Mesodermal cell (in vitro differentiated cells): ENCODE measurements around the gene MANBA.
"Not testable (repeated sequence)": the region's sequence is repeated elsewhere in the genome, so short reads cannot be mapped to it uniquely, and the experiment has no call there.

Experiments
- H3K27ac ChIP-seq: 2 replicates; pipeline ENCODE4 v1.7.0; 2013; ENCODE audit warnings: mild to moderate bottlenecking, low read depth, low read length, moderate library complexity; ENCODE audit not compliant: severe bottlenecking
- H3K36me3 ChIP-seq: 2 replicates; pipeline ENCODE4 v1.7.1; 2013; ENCODE audit warnings: mild to moderate bottlenecking, low read length, moderate library complexity; ENCODE audit not compliant: control insufficient read depth, insufficient read depth
- H3K4me1 ChIP-seq: one replicate; pipeline ENCODE4 v1.7.1; 2013; ENCODE audit warnings: mild to moderate bottlenecking, low read length; ENCODE audit not compliant: insufficient read depth, control insufficient read depth, poor library complexity, severe bottlenecking
- H3K4me3 ChIP-seq: 2 replicates; pipeline ENCODE4 v1.7.0; 2013; ENCODE audit warnings: low read length, control low read depth, mild to moderate bottlenecking; ENCODE audit not compliant: insufficient read depth, poor library complexity, severe bottlenecking; ENCODE audit errors: extremely low read depth
- H3K9me3 ChIP-seq: 2 replicates; pipeline ENCODE4 v1.7.1; 2013; ENCODE audit warnings: mild to moderate bottlenecking, low read length, moderate library complexity; ENCODE audit not compliant: control insufficient read depth
- WGBS, 2 experiments: methylation state at CpG; one replicate each; pipeline ENCODE4 v1.1.5; 2013; ENCODE audit warnings: missing lambda C conversion rate in 2 of 2; ENCODE audit not compliant: insufficient coverage in 2 of 2; 5-methylcytosine and 5-hydroxymethylcytosine counted together

The MANBA gene

GRCh38 chr4:102722740-102723139 is 38.0 kb downstream of the MANBA start:
- Histone ChIP-seq H3K9me3 (peaks cover 5% of the 10 kb centered on the region), H3K27ac (no peak overlapping the region)
- WGBS, 2 experiments: 94 to 96% methylated on average over 7 to 8 of the region's 8 CpGs

GRCh38 chr4:102718833-102719575 is 41.8 kb downstream of the MANBA start:
- H3K27ac ChIP-seq, H3K4me3 ChIP-seq, H3K4me1 ChIP-seq, H3K9me3 ChIP-seq: not testable (repeated sequence)
- WGBS, 2 experiments: 83 to 94% methylated on average over 6 to 9 of the region's 9 CpGs
- peaks cover 27% of the 10 kb centered on the region for H3K36me3 ChIP-seq

More at GRCh38 chr4:102722740-102723139, 38.0 kb downstream of the MANBA start:
- peaks cover 20% of the 10 kb centered on the region for H3K36me3 ChIP-seq
- no peak overlapping the region for H3K4me3 ChIP-seq
- H3K4me1 ChIP-seq: no peaks in the 10 kb centered on the region

- WGBS, 2 experiments: 100% methylated on average over 1 of the region's 1 CpG
- H3K36me3 ChIP-seq: peaks cover 23% of the 10 kb centered on the region
- peaks cover 5% of the 10 kb centered on the region for H3K9me3 ChIP-seq
- peaks cover 3% of the 10 kb centered on the region for H3K4me1 ChIP-seq
- no peak overlapping the region for H3K4me3 ChIP-seq
- H3K27ac ChIP-seq: no peak overlapping the region
Observed at GRCh38 chr4:102717448-102718092, 43.2 kb downstream of the MANBA start.

GRCh38 chr4:102715057-102715456 is 45.7 kb downstream of the MANBA start:
- Histone ChIP-seq H3K4me1 (peaks cover 4% of the 10 kb centered on the region), H3K4me3 (no peak overlapping the region), H3K27ac (no peak overlapping the region), H3K36me3 (peaks cover 19% of the 10 kb centered on the region), H3K9me3 (peaks cover 5% of the 10 kb centered on the region)
- 67 to 86% methylated on average over 1 of the region's 1 CpG for WGBS, 2 experiments

- not testable (repeated sequence) for H3K27ac ChIP-seq
- 84 to 89% methylated on average over 1 to 2 of the region's 3 CpGs for WGBS, 2 experiments
Observed at GRCh38 chr4:102713774-102714173, 47.0 kb downstream of the MANBA start.

GRCh38 chr4:102713096-102713495 is 47.7 kb downstream of the MANBA start:
- no peaks in the 10 kb centered on the region for H3K9me3 ChIP-seq
- H3K4me1 ChIP-seq: peaks cover 4% of the 10 kb centered on the region
- H3K36me3 ChIP-seq: peaks cover 12% of the 10 kb centered on the region
- H3K4me3 ChIP-seq: no peak overlapping the region
- H3K27ac ChIP-seq: peak overlapping the region; percentile 73
- 48 to 66% methylated on average over 3 of the region's 3 CpGs for WGBS, 2 experiments

More at GRCh38 chr4:102713774-102714173, 47.0 kb downstream of the MANBA start:
- peaks cover 12% of the 10 kb centered on the region for H3K36me3 ChIP-seq
- H3K4me3 ChIP-seq, H3K9me3 ChIP-seq, H3K4me1 ChIP-seq: not testable (repeated sequence)

- H3K27ac ChIP-seq: no peak overlapping the region
- H3K9me3 ChIP-seq: no peaks in the 10 kb centered on the region
- H3K4me3 ChIP-seq: no peak overlapping the region
- peaks cover 4% of the 10 kb centered on the region for H3K4me1 ChIP-seq
- whole genome bisulfite sequencing, 2 experiments: no CpG with 5 or more reads among the region's 3 CpGs
- H3K36me3 ChIP-seq: peaks cover 4% of the 10 kb centered on the region
Observed at GRCh38 chr4:102710986-102711385, 49.8 kb downstream of the MANBA start.

- 100% methylated on average over 1 of the region's 1 CpG for WGBS, 2 experiments
- not testable (repeated sequence) for H3K9me3 ChIP-seq, H3K4me3 ChIP-seq, H3K4me1 ChIP-seq, H3K27ac ChIP-seq, H3K36me3 ChIP-seq
Observed at GRCh38 chr4:102709060-102709459, 51.7 kb downstream of the MANBA start.

- no peak overlapping the region for H3K27ac ChIP-seq
- WGBS, 2 experiments: no CpG with 5 or more reads among the region's 1 CpG
- peaks cover 4% of the 10 kb centered on the region for H3K36me3 ChIP-seq
- H3K9me3 ChIP-seq: no peaks in the 10 kb centered on the region
- H3K4me1 ChIP-seq: peaks cover 5% of the 10 kb centered on the region
- no peak overlapping the region for H3K4me3 ChIP-seq
Observed at GRCh38 chr4:102707150-102707549, 53.6 kb downstream of the MANBA start.

- no peaks in the 10 kb centered on the region for H3K36me3 ChIP-seq
- H3K4me3 ChIP-seq: no peak overlapping the region
- WGBS, 2 experiments: 100% methylated on average over 1 of the region's 1 CpG
- peaks cover 5% of the 10 kb centered on the region for H3K4me1 ChIP-seq
- no peak overlapping the region for H3K27ac ChIP-seq
- no peaks in the 10 kb centered on the region for H3K9me3 ChIP-seq
Observed at GRCh38 chr4:102705391-102705935, 55.3 kb downstream of the MANBA start.

GRCh38 chr4:102696758-102697157 is 64.0 kb downstream of the MANBA start:
- WGBS, 2 experiments: 96 to 100% methylated on average over 2 of the region's 3 CpGs
- peaks cover 9% of the 10 kb centered on the region for H3K36me3 ChIP-seq
- H3K9me3 ChIP-seq: no peaks in the 10 kb centered on the region
- no peak overlapping the region for H3K4me3 ChIP-seq
- no peak overlapping the region for H3K27ac ChIP-seq
- H3K4me1 ChIP-seq: peaks cover 11% of the 10 kb centered on the region
